Neural cell (in vitro differentiated cells): ENCODE measurements around the gene FGF8.

Experiments
- EZH2 ChIP-seq: fragments of 200-600, 300-800 bp; shearing (Covaris generic), sonication (generic); IDR thresholded peaks from 2 replicates; pipeline ENCODE4 v1.6.1; 2014; ENCODE audit warnings: antibody characterized with exemption, low read length, borderline replicate concordance, mild to moderate bottlenecking; ENCODE audit not compliant: insufficient read depth, poor library complexity, severe bottlenecking
- MXI1 ChIP-seq: fragments of 450-650 bp; conservative IDR thresholded peaks from 2 replicates; pipeline ENCODE4 v1.6.1; 2014; ENCODE audit warnings: antibody characterized with exemption, mild to moderate bottlenecking; ENCODE audit not compliant: poor library complexity, severe bottlenecking
- POLR2AphosphoS5 ChIP-seq: IDR thresholded peaks from 2 replicates; pipeline ENCODE4 v1.6.1; 2012
- RAD21 ChIP-seq: fragments of 450-650 bp; conservative IDR thresholded peaks from 2 replicates; pipeline ENCODE4 v1.6.1; 2014; ENCODE audit warnings: antibody characterized with exemption, mild to moderate bottlenecking, moderate library complexity
- TAF1 ChIP-seq: IDR thresholded peaks from 2 replicates; pipeline ENCODE4 v1.6.1; 2012; ENCODE audit warnings: low read depth
- TF ChIP-seq, protein P1 (sequence below): fragments of 450-650 bp; IDR thresholded peaks from 2 replicates; pipeline ENCODE4 v1.5.1; 2014; ENCODE audit warnings: antibody characterized with exemption, mild to moderate bottlenecking, moderate library complexity; ENCODE audit not compliant: poor library complexity, severe bottlenecking

GRCh38 chr10:101760510-101760909, 15.4 kb downstream of the FGF8 start:
- TF ChIP-seq, protein P1, sequence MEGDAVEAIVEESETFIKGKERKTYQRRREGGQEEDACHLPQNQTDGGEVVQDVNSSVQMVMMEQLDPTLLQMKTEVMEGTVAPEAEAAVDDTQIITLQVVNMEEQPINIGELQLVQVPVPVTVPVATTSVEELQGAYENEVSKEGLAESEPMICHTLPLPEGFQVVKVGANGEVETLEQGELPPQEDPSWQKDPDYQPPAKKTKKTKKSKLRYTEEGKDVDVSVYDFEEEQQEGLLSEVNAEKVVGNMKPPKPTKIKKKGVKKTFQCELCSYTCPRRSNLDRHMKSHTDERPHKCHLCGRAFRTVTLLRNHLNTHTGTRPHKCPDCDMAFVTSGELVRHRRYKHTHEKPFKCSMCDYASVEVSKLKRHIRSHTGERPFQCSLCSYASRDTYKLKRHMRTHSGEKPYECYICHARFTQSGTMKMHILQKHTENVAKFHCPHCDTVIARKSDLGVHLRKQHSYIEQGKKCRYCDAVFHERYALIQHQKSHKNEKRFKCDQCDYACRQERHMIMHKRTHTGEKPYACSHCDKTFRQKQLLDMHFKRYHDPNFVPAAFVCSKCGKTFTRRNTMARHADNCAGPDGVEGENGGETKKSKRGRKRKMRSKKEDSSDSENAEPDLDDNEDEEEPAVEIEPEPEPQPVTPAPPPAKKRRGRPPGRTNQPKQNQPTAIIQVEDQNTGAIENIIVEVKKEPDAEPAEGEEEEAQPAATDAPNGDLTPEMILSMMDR = no peak
- no peak for TF ChIP-seq EZH2
- no peak for TF ChIP-seq RAD21
- no peak for TF ChIP-seq POLR2AphosphoS5
- TF ChIP-seq TAF1 = no peak
- no peak for TF ChIP-seq MXI1
